Endothelial cell of umbilical vein (primary cell): ENCODE data around the gene OR7C2. TPM values are rescaled to one million over a fixed set of nuclear protein-coding genes. Genes with fewer than 3 reads are reported as not detected.

Source experiments
- BruUV-seq: library from RNA; stranded (reverse); fragments of 400-500 nt; replicated peaks from 2 replicates; lab custom pipeline; 2021; lab: Mats Ljungman, UMichigan
- CTCF ChIA-PET: fragments of 300-600, 350-600 bp; sonication (Branson Sonifier 250); formaldehyde crosslinking; loops from one replicate; lab custom pipeline; 2021; ENCODE audit warnings: antibody characterized with exemption, inconsistent platforms; lab: Charles Lee
- POLR2A ChIA-PET: fragments of 300-600, 350-600 bp; sonication (Branson Sonifier 250); formaldehyde crosslinking; loops from one replicate; lab custom pipeline; 2021; ENCODE audit warnings: antibody characterized with exemption, inconsistent platforms; lab: Charles Lee
- DNase-seq: peaks from one replicate; pipeline ENCODE4 v3.0.0-alpha.2; 2011; ENCODE audit warnings: low read depth, low spot score
- FAIRE-seq: peaks from 2 replicates; lab custom pipeline; 2011; peaks lifted over from hg19 to GRCh38; lab: Jason Lieb, UNC
- H2AFZ ChIP-seq: 2 replicates; pipeline ENCODE4 v1.6.0; 2012; ENCODE audit warnings: low read depth, low read length, control low read depth, inconsistent platforms
- H3K27ac ChIP-seq: 2 replicates; pipeline ENCODE4 v1.5.1; 2011; ENCODE audit warnings: low read depth, mild to moderate bottlenecking, control low read depth, low read length, moderate library complexity; ENCODE audit not compliant: insufficient read depth
- H3K27me3 ChIP-seq, 2 experiments: 2 replicates each; pipeline versions ENCODE4 v1.6.0 to v1.6.1; 2011; ENCODE audit warnings: low read length in 2 of 2, mixed read lengths in 1 of 2; ENCODE audit not compliant: control insufficient read depth in 2 of 2, insufficient read depth in 2 of 2
- H3K36me3 ChIP-seq, 2 experiments: 2 replicates in 1 of 2; 3 replicates in 1 of 2; pipeline ENCODE4 v1.5.1; 2011; ENCODE audit warnings: low read length in 2 of 2, mild to moderate bottlenecking in 1 of 2, moderate library complexity in 1 of 2; ENCODE audit not compliant: control insufficient read depth in 2 of 2, insufficient read depth in 2 of 2; ENCODE audit errors: extremely low read depth in 1 of 2
- H3K4me1 ChIP-seq: 3 replicates; pipeline ENCODE4 v1.5.1; 2011; ENCODE audit warnings: mild to moderate bottlenecking, low read length; ENCODE audit not compliant: control insufficient read depth, insufficient read depth; ENCODE audit errors: extremely low read depth
- H3K4me2 ChIP-seq: 2 replicates; pipeline ENCODE4 v1.6.1; 2011; ENCODE audit warnings: low read length, control low read depth, mixed read lengths; ENCODE audit not compliant: insufficient read depth
- H3K4me3 ChIP-seq, 3 experiments: fragments of 200-600 bp in 1 of 3; sonication (generic), shearing (Covaris generic) in 1 of 3; replicated peaks in 1 of 3; 2 replicates each; pipeline ENCODE4 v1.5.1; 2011 to 2016; ENCODE audit warnings: control low read depth in 3 of 3, low read length in 3 of 3, mild to moderate bottlenecking in 2 of 3, inconsistent platforms in 1 of 3, low read depth in 1 of 3, moderate library complexity in 1 of 3; ENCODE audit not compliant: insufficient read depth in 1 of 3
- H3K79me2 ChIP-seq: 2 replicates; pipeline ENCODE4 v1.6.0; 2012; ENCODE audit warnings: low read length, inconsistent platforms; ENCODE audit not compliant: control insufficient read depth, insufficient read depth
- H3K9ac ChIP-seq: replicated peaks from 2 replicates; pipeline ENCODE3; 2011; ENCODE audit warnings: low read length, control low read depth; ENCODE audit not compliant: insufficient read depth; ENCODE audit errors: extremely low read depth
- H3K9me1 ChIP-seq: replicated peaks from 3 replicates; pipeline ENCODE4 v1.6.0; 2011; ENCODE audit warnings: mild to moderate bottlenecking, low read length; ENCODE audit not compliant: control insufficient read depth, insufficient read depth; ENCODE audit errors: extremely low read depth
- H3K9me3 ChIP-seq: replicated peaks from 2 replicates; pipeline ENCODE4 v1.5.1; 2012; ENCODE audit warnings: low read length, inconsistent platforms; ENCODE audit not compliant: control insufficient read depth, insufficient read depth
- H4K20me1 ChIP-seq: replicated peaks from 2 replicates; pipeline ENCODE3; 2011; ENCODE audit warnings: mild to moderate bottlenecking, low read length; ENCODE audit not compliant: control insufficient read depth, insufficient read depth; ENCODE audit errors: extremely low read depth
- CTCF ChIP-seq, 2 donors: IDR thresholded peaks; 1 replicate in 1 of 2; 2 replicates in 1 of 2; pipeline ENCODE4 v1.5.1; 2011; ENCODE audit warnings: low read length in 2 of 2, mild to moderate bottlenecking in 2 of 2, moderate library complexity in 2 of 2, control low read depth in 1 of 2, inconsistent platforms in 1 of 2, low read depth in 1 of 2; ENCODE audit not compliant: insufficient read depth in 1 of 2; ENCODE audit errors: extremely low read depth in 1 of 2
- EZH2 ChIP-seq: IDR thresholded peaks from 2 replicates; pipeline ENCODE4 v1.6.1; 2012; ENCODE audit warnings: borderline replicate concordance, low read depth, mild to moderate bottlenecking, moderate library complexity, low read length, inconsistent platforms; ENCODE audit not compliant: severe bottlenecking
- FOS ChIP-seq: IDR thresholded peaks from 2 replicates; pipeline ENCODE4 v1.6.1; 2011; ENCODE audit warnings: mild to moderate bottlenecking, low read length, moderate library complexity, borderline replicate concordance; ENCODE audit not compliant: insufficient read depth
- GATA2 ChIP-seq: IDR thresholded peaks from 2 replicates; pipeline ENCODE4 v1.7.0; 2011; ENCODE audit warnings: low read depth, mild to moderate bottlenecking, moderate library complexity, mixed read lengths, low read length; ENCODE audit not compliant: insufficient read length, insufficient read depth
- JUN ChIP-seq: IDR thresholded peaks from 2 replicates; pipeline ENCODE4 v1.6.1; 2011; ENCODE audit warnings: borderline replicate concordance, low read depth; ENCODE audit not compliant: insufficient read length, insufficient read depth
- MAX ChIP-seq: IDR thresholded peaks from 2 replicates; pipeline ENCODE4 v1.6.1; 2011; ENCODE audit not compliant: insufficient read depth, insufficient read length
- MYC ChIP-seq: IDR thresholded peaks from one replicate; pipeline ENCODE4 v1.6.1; 2011; ENCODE audit warnings: mild to moderate bottlenecking, low read depth, low read length
- POLR2A ChIP-seq: IDR thresholded peaks from 2 replicates; pipeline ENCODE4 v1.6.1; 2012; ENCODE audit warnings: low read depth, mild to moderate bottlenecking, control low read depth, low read length
- POLR2AphosphoS5 ChIP-seq: IDR thresholded peaks from 2 replicates; pipeline ENCODE4 v1.6.1; 2012; ENCODE audit warnings: low read depth, mild to moderate bottlenecking, control low read depth, low read length, moderate library complexity; ENCODE audit not compliant: insufficient read depth
- dilution Hi-C: fragments of 300-500 bp; cut with MboI; formaldehyde crosslinking; loops from one replicate; pipeline ENCODE4 v1.15.0; 2019; ENCODE audit warnings: low sequenced_read_pairs; ENCODE audit not compliant: extremely low pct_ligation_motif_present
- intact Hi-C: fragments of 100-400 bp; cut with micrococcal nuclease; formaldehyde crosslinking; loops from one replicate; pipeline ENCODE4 v1.10.0; 2022
- polyA plus RNA-seq, 4 experiments: library from polyadenylated mRNA; depleted of rRNA in 3 of 4; stranded (reverse) in 3 of 4; unstranded in 1 of 4; fragments of >200 nt; gene quantifications; 2 replicates each; pipeline versions ENCODE4 v1.2.1 to v1.2.3, GENCODE V29; 2011 to 2012; ENCODE audit warnings: missing spikeins in 1 of 4
- total RNA-seq: library from RNA; stranded (reverse); gene quantifications from 2 replicates; pipeline ENCODE4 v1.2.3, GENCODE V29; 2021

The OR7C2 gene
- total and polyA plus RNA-seq, 2 donors (not counting 3 experiments of a cell fraction or from before 2014, with no cell fraction given), result not detected

- no peaks in the 10 kb centered on the region for H3K36me3 ChIP-seq
- H3K9ac ChIP-seq, result no peak overlapping the region
- H3K79me2 ChIP-seq, result no peaks in the 10 kb centered on the region
- FAIRE-seq, result no peak
- H3K4me2 ChIP-seq, result no peak overlapping the region
- dilution Hi-C loops (no loop called here), intact Hi-C loops (no loop called here)
- H3K9me1 ChIP-seq, result no peaks in the 10 kb centered on the region
- H4K20me1 ChIP-seq, result no peaks in the 10 kb centered on the region
- CTCF ChIA-PET, result no interaction called here
- H3K27ac ChIP-seq, result no peak overlapping the region
- H3K9me3 ChIP-seq, result no peaks in the 10 kb centered on the region
- H2AFZ ChIP-seq, result no peak overlapping the region
- BruUV-seq, result no TSS peak
- POLR2A ChIA-PET, result no interaction called here
- no peak for DNase-seq
- no peaks in the 10 kb centered on the region for H3K4me1 ChIP-seq
- TF ChIP-seq FOS (no peak), JUN (no peak), CTCF (IDR thresholded peaks at IDR 0.05; ENCODE audit: extremely low read depth in 1 of 2, insufficient read depth in 1 of 2, low read depth in 1 of 2, low read length in 2 of 2) (no peak), GATA2 (no peak), POLR2A (no peak), MYC (no peak), MAX (no peak), POLR2AphosphoS5 (no peak), EZH2 (no peak)
- no peaks in the 10 kb centered on the region for H3K27me3 ChIP-seq
- no peak overlapping the region for H3K4me3 ChIP-seq
These were observed 12.9 kb downstream of the OR7C2 start for GRCh38 chr19:14954071-14954655.
